Upper lobe of left lung (tissue), 4 donors: ENCODE data around the gene TOX2.

Source experiments
- POLR2A ChIP-seq, 4 donors: fragments of 450-650 bp; IDR thresholded peaks; one replicate each; pipeline ENCODE4 v1.5.1; 2016 to 2017; ENCODE audit warnings: antibody characterized with exemption in 4 of 4, mild to moderate bottlenecking in 2 of 4
- TF ChIP-seq, protein P1 (sequence below), 6 experiments: fragments of 450-650 bp in 4 of 6; fragments of 200-600 bp in 2 of 6; sonication (generic) in 2 of 6; IDR thresholded peaks; one replicate each; pipeline ENCODE4 v1.5.1; 2016 to 2019; ENCODE audit warnings: antibody characterized with exemption in 6 of 6

DNA sequence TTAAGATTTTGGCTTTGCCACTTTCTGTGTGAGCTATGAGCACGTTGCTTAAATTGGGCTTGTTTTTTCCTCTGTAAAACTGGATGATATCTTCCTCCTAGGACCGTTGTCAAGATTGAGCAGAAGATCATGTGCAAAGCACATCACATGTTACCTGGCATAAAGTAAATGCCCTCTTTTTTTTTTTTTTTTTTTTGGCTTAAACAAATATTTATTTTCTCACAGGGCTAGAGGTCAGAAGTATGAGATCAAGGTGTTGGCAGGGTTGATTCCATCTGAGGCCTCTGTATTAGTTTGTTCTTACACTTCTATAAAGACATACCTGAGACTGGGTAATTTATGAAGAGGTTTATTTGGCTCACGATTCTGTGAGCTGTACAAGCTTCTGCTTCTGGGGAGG is 42.7 kb downstream of the TOX2 start:
- TF ChIP-seq, protein P1, sequence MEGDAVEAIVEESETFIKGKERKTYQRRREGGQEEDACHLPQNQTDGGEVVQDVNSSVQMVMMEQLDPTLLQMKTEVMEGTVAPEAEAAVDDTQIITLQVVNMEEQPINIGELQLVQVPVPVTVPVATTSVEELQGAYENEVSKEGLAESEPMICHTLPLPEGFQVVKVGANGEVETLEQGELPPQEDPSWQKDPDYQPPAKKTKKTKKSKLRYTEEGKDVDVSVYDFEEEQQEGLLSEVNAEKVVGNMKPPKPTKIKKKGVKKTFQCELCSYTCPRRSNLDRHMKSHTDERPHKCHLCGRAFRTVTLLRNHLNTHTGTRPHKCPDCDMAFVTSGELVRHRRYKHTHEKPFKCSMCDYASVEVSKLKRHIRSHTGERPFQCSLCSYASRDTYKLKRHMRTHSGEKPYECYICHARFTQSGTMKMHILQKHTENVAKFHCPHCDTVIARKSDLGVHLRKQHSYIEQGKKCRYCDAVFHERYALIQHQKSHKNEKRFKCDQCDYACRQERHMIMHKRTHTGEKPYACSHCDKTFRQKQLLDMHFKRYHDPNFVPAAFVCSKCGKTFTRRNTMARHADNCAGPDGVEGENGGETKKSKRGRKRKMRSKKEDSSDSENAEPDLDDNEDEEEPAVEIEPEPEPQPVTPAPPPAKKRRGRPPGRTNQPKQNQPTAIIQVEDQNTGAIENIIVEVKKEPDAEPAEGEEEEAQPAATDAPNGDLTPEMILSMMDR (IDR thresholded peaks at IDR 0.05): no peak
- TF ChIP-seq POLR2A (IDR thresholded peaks at IDR 0.05): no peak
